OCI-LY3 (cell line): ENCODE data around the gene GRAP2.

Experiments
- H2AFZ ChIP-seq: fragments of 200-600, 300-600 bp; shearing (Covaris generic); 2 replicates; pipeline ENCODE4 v1.6.0; 2014; ENCODE audit warnings: antibody characterized with exemption, low read depth, low read length
- H3K27ac ChIP-seq: fragments of 200-600, 300-600 bp; sonication (generic); 2 replicates; pipeline ENCODE4 v1.5.1; 2014; ENCODE audit warnings: mild to moderate bottlenecking, low read length, moderate library complexity, mixed read lengths
- H3K27me3 ChIP-seq: fragments of 200-600, 300-600 bp; sonication (generic); 2 replicates; pipeline ENCODE4 v1.6.1; 2014; ENCODE audit warnings: low read depth, low read length, mixed read lengths
- H3K36me3 ChIP-seq: fragments of 200-600, 300-600 bp; sonication (generic); replicated peaks from 2 replicates; pipeline ENCODE3; 2014; ENCODE audit warnings: low read depth, low read length, mixed read lengths
- H3K4me1 ChIP-seq: fragments of 300-600, 200-600 bp; sonication (generic); 2 replicates; pipeline ENCODE4 v1.6.1; 2014; ENCODE audit warnings: low read length, mixed read lengths
- H3K4me2 ChIP-seq: fragments of 200-600, 300-600 bp; sonication (generic); 2 replicates; pipeline ENCODE4 v1.6.1; 2014; ENCODE audit warnings: low read length, mixed read lengths
- H3K4me3 ChIP-seq: fragments of 300-600, 200-600 bp; sonication (generic); 2 replicates; pipeline ENCODE4 v1.5.1; 2014; ENCODE audit warnings: antibody characterized with exemption, mild to moderate bottlenecking, low read length, moderate library complexity
- H3K79me2 ChIP-seq: fragments of 300-600, 200-600 bp; shearing (Covaris generic); 2 replicates; pipeline ENCODE4 v1.6.1; 2014; ENCODE audit warnings: mild to moderate bottlenecking, low read length, mixed read lengths
- H3K9ac ChIP-seq: fragments of 300-600, 200-600 bp; shearing (Covaris generic); 2 replicates; pipeline ENCODE4 v1.6.0; 2014; ENCODE audit warnings: mild to moderate bottlenecking, low read length, moderate library complexity
- H3K9me3 ChIP-seq: fragments of 200-600, 300-600 bp; shearing (Covaris generic); 2 replicates; pipeline ENCODE4 v1.6.1; 2014; ENCODE audit warnings: low read length, mixed read lengths; ENCODE audit not compliant: insufficient read depth
- H4K20me1 ChIP-seq: fragments of 200-600, 300-600 bp; sonication (generic); 2 replicates; pipeline ENCODE4 v1.6.1; 2016; ENCODE audit warnings: low read length, mixed read lengths; ENCODE audit not compliant: insufficient read depth
- CTCF ChIP-seq: fragments of 200-600, 300-600 bp; sonication (generic); IDR thresholded peaks from 2 replicates; pipeline ENCODE4 v1.5.1; 2014; ENCODE audit warnings: antibody characterized with exemption, low read length, low read depth
- EZH2phosphoT487 ChIP-seq: fragments of 200-600 bp; shearing (Covaris generic); IDR thresholded peaks from 2 replicates; pipeline ENCODE4 v1.6.1; 2018; ENCODE audit warnings: antibody characterized with exemption, mixed run types, low read depth

The GRAP2 gene

GRCh38 chr22:40018051-40018450 lies 117.2 kb downstream of the GRAP2 start:
- H3K4me1 ChIP-seq, result no peaks in the 10 kb centered on the region
- H4K20me1 ChIP-seq, result no peaks in the 10 kb centered on the region
- H3K79me2 ChIP-seq, result no peaks in the 10 kb centered on the region
- H3K9ac ChIP-seq, result no peak overlapping the region
- H3K27ac ChIP-seq, result no peak overlapping the region
- no peaks in the 10 kb centered on the region for H3K36me3 ChIP-seq
- no peaks in the 10 kb centered on the region for H3K9me3 ChIP-seq
- H3K4me3 ChIP-seq, result no peak overlapping the region
- no peak for TF ChIP-seq CTCF
- TF ChIP-seq EZH2phosphoT487, result no peak
- H3K27me3 ChIP-seq, result peaks cover 17% of the 10 kb centered on the region
- H3K4me2 ChIP-seq, result no peak overlapping the region
- no peak overlapping the region for H2AFZ ChIP-seq

GRCh38 chr22:40019100-40019499 lies 118.2 kb downstream of the GRAP2 start:
- no peak overlapping the region for H2AFZ ChIP-seq
- H3K4me1 ChIP-seq, result no peaks in the 10 kb centered on the region
- no peak overlapping the region for H3K4me2 ChIP-seq
- no peak overlapping the region for H3K4me3 ChIP-seq
- H3K79me2 ChIP-seq, result no peaks in the 10 kb centered on the region
- H4K20me1 ChIP-seq, result no peaks in the 10 kb centered on the region
- peaks cover 18% of the 10 kb centered on the region for H3K27me3 ChIP-seq
- H3K36me3 ChIP-seq, result no peaks in the 10 kb centered on the region
- TF ChIP-seq EZH2phosphoT487 (no peak), CTCF (no peak)
- H3K27ac ChIP-seq, result no peak overlapping the region
- no peaks in the 10 kb centered on the region for H3K9me3 ChIP-seq
- H3K9ac ChIP-seq, result no peak overlapping the region

GRCh38 chr22:40020956-40021355 lies 120.1 kb downstream of the GRAP2 start:
- Histone ChIP-seq H4K20me1 (no peaks in the 10 kb centered on the region), H2AFZ (no peak overlapping the region), H3K27me3 (peaks cover 10% of the 10 kb centered on the region; the same call in 1 of the 2 replicates), H3K4me2 (no peak overlapping the region), H3K27ac (no peak overlapping the region), H3K4me1 (0 out of 2 replicates have a peak, but pooled peaks cover 3% of the 10 kb centered on the region), H3K9ac (no peak overlapping the region), H3K4me3 (no peak overlapping the region), H3K9me3 (no peaks in the 10 kb centered on the region), H3K79me2 (no peaks in the 10 kb centered on the region), H3K36me3 (no peaks in the 10 kb centered on the region)
- TF ChIP-seq CTCF (no peak), EZH2phosphoT487 (no peak)

GRCh38 chr22:40021401-40022000 lies 120.6 kb downstream of the GRAP2 start:
- H3K36me3 ChIP-seq, result no peaks in the 10 kb centered on the region
- TF ChIP-seq CTCF, result no peak
- TF ChIP-seq EZH2phosphoT487, result no peak

More at GRCh38 chr22:40021401-40022000, 120.6 kb downstream of the GRAP2 start:
- Histone ChIP-seq H3K27me3 (peaks cover 10% of the 10 kb centered on the region; the same call in 1 of the 2 replicates), H4K20me1 (no peaks in the 10 kb centered on the region), H3K4me1 (0 out of 2 replicates have a peak, but pooled peaks cover 3% of the 10 kb centered on the region), H3K9me3 (no peaks in the 10 kb centered on the region), H2AFZ (no peak overlapping the region), H3K9ac (no peak overlapping the region), H3K79me2 (no peaks in the 10 kb centered on the region), H3K4me3 (no peak overlapping the region), H3K4me2 (no peak overlapping the region), H3K27ac (no peak overlapping the region)
